HEK293 (cell line): ENCODE data around the gene KDSR.
A peak's percentile ranks its signal among the peaks of the same experiment; 100 is the strongest.

Source experiments
- CTCF ChIA-PET: fragments of 350-600 bp; formaldehyde crosslinking; extraction: SDS; loops from one replicate; lab custom pipeline; 2021; ENCODE audit warnings: antibody characterized with exemption; lab: Yijun Ruan, JAX
- POLR2A ChIA-PET: fragments of 300-600 bp; formaldehyde crosslinking; extraction: SDS; loops from one replicate; lab custom pipeline; 2020; ENCODE audit warnings: antibody characterized with exemption, inconsistent platforms; lab: Yijun Ruan, JAX
- H3K27ac ChIP-seq: fragments of 200-500 bp; sonication (Bioruptor generic); 2 replicates; pipeline ENCODE4 v1.5.1; 2014; ENCODE audit warnings: low read depth, low read length, control low read depth, inconsistent platforms; ENCODE audit errors: extremely low read depth
- H3K36me3 ChIP-seq, 2 experiments: fragments of 200-500 bp in 1 of 2; sonication (Bioruptor generic) in 1 of 2; 1 replicate in 1 of 2; 2 replicates in 1 of 2; pipeline ENCODE4 v1.5.1; 2014 to 2017; ENCODE audit warnings: inconsistent platforms in 2 of 2, low read length in 2 of 2; ENCODE audit not compliant: control insufficient read depth in 2 of 2, insufficient read depth in 1 of 2
- H3K4me1 ChIP-seq: fragments of 200-500 bp; sonication (Bioruptor generic); 2 replicates; pipeline ENCODE4 v1.5.1; 2014; ENCODE audit warnings: mild to moderate bottlenecking, low read length, inconsistent platforms; ENCODE audit not compliant: control insufficient read depth, insufficient read depth
- H3K4me3 ChIP-seq: 2 replicates; pipeline ENCODE4 v1.5.1; 2011; ENCODE audit warnings: low read depth, mild to moderate bottlenecking, control low read depth, low read length, moderate library complexity
- H3K9me3 ChIP-seq: fragments of 200-500 bp; sonication (Bioruptor generic); 2 replicates; pipeline ENCODE4 v1.5.1; 2014; ENCODE audit warnings: low read depth, low read length, inconsistent platforms; ENCODE audit not compliant: control insufficient read depth, insufficient read depth
- CTCF ChIP-seq: fragments of 450-650 bp; formaldehyde crosslinking; IDR thresholded peaks from 2 replicates; pipeline ENCODE4 v1.5.1; 2016; ENCODE audit warnings: missing biosample characterization, missing genetic modification characterization
- PRDM1 ChIP-seq: fragments of 450-650 bp; formaldehyde crosslinking; IDR thresholded peaks from 2 replicates; pipeline ENCODE4; 2016; ENCODE audit warnings: missing biosample characterization, missing genetic modification characterization
- YY1 ChIP-seq: fragments of 450-650 bp; formaldehyde crosslinking; IDR thresholded peaks from 2 replicates; pipeline ENCODE4 v1.5.1; 2018; ENCODE audit warnings: missing biosample characterization, missing genetic modification characterization
- ZBTB21 ChIP-seq: fragments of 450-650 bp; formaldehyde crosslinking; IDR thresholded peaks from 2 replicates; pipeline ENCODE4 v1.5.1; 2017; ENCODE audit warnings: missing biosample characterization, missing genetic modification characterization
- ZNF132 ChIP-seq: fragments of 450-650 bp; formaldehyde crosslinking; IDR thresholded peaks from 2 replicates; pipeline ENCODE4 v1.5.1; 2017; ENCODE audit warnings: missing biosample characterization, missing genetic modification characterization, borderline replicate concordance
- ZNF18 ChIP-seq: fragments of 450-650 bp; formaldehyde crosslinking; IDR thresholded peaks from 2 replicates; pipeline ENCODE4 v1.5.1; 2016; ENCODE audit warnings: missing biosample characterization, missing genetic modification characterization
- ZNF354C ChIP-seq: fragments of 450-650 bp; formaldehyde crosslinking; IDR thresholded peaks from 2 replicates; pipeline ENCODE4 v1.5.1; 2016; ENCODE audit warnings: missing biosample characterization, missing genetic modification characterization, low read depth, borderline replicate concordance
- ZNF629 ChIP-seq: fragments of 450-650 bp; formaldehyde crosslinking; IDR thresholded peaks from 2 replicates; pipeline ENCODE4 v1.5.1; 2017; ENCODE audit warnings: missing biosample characterization, missing genetic modification characterization
- ZNF658 ChIP-seq: fragments of 450-650 bp; formaldehyde crosslinking; IDR thresholded peaks from 2 replicates; pipeline ENCODE4; 2016; ENCODE audit warnings: missing biosample characterization, missing genetic modification characterization
- ZNF843 ChIP-seq: fragments of 450-650 bp; formaldehyde crosslinking; IDR thresholded peaks from 2 replicates; pipeline ENCODE4 v1.5.1; 2016; ENCODE audit warnings: missing biosample characterization, missing genetic modification characterization
- ZXDB ChIP-seq: fragments of 450-650 bp; formaldehyde crosslinking; IDR thresholded peaks from 2 replicates; pipeline ENCODE4 v1.5.1; 2016; ENCODE audit warnings: missing biosample characterization, missing genetic modification characterization
- TF ChIP-seq, protein P1 (sequence below): fragments of 450-650 bp; formaldehyde crosslinking; IDR thresholded peaks from 2 replicates; pipeline ENCODE4 v1.5.1; 2017; ENCODE audit warnings: missing biosample characterization, missing genetic modification characterization
- TF ChIP-seq, protein P2 (sequence below): fragments of 450-650 bp; IDR thresholded peaks from 2 replicates; pipeline ENCODE4 v1.5.1; 2018; ENCODE audit warnings: missing biosample characterization, missing genetic modification characterization

Gene KDSR

GRCh38 chr18:63319383-63320122 is 47.5 kb downstream of the KDSR start, which contains the start of gene BCL2 (continued):
- no peak for TF ChIP-seq ZBTB21 (tag by site-specific recombination)
- TF ChIP-seq ZNF354C (tag by site-specific recombination), result no peak
- no peak for TF ChIP-seq ZNF658 (tag by site-specific recombination)
- TF ChIP-seq ZNF132 (tag by site-specific recombination), result no peak
- TF ChIP-seq PRDM1, result no peak
- TF ChIP-seq ZXDB (tag by site-specific recombination), result peak; percentile 31; the same call in 1 of the 2 replicates
- no peak for TF ChIP-seq ZNF629 (tag by site-specific recombination)
- TF ChIP-seq, all 188 proteins: peak for 11

GRCh38 chr18:63318889-63319382 is 48.1 kb downstream of the KDSR start:
- Histone ChIP-seq H3K9me3 (no peaks in the 10 kb centered on the region), H3K27ac (peak overlapping the region; percentile 88; the same call in 1 of the 2 replicates), H3K36me3 (no peaks in the 10 kb centered on the region), H3K4me1 (peaks cover 23% of the 10 kb centered on the region; the same call in 1 of the 2 replicates), H3K4me3 (peak overlapping the region; percentile 54)
- ChIA-PET POLR2A (interaction anchor here (0.8 kb wide), 1 partner anchor 109 kb away, joined by 3 read pairs; no protein-coding TSS in a partner anchor), CTCF (interaction anchor here (0.7 to 3.2 kb wide), 14 partner anchors 12 to 302 kb away, joined by 3 to 23 read pairs (median 4); no protein-coding TSS in a partner anchor)
- TF ChIP-seq ZNF18 (no peak), CTCF (tag by site-specific recombination) (no peak), YY1 (tag by site-specific recombination) (no peak), ZNF843 (tag by site-specific recombination) (no peak)
- TF ChIP-seq, protein P1, sequence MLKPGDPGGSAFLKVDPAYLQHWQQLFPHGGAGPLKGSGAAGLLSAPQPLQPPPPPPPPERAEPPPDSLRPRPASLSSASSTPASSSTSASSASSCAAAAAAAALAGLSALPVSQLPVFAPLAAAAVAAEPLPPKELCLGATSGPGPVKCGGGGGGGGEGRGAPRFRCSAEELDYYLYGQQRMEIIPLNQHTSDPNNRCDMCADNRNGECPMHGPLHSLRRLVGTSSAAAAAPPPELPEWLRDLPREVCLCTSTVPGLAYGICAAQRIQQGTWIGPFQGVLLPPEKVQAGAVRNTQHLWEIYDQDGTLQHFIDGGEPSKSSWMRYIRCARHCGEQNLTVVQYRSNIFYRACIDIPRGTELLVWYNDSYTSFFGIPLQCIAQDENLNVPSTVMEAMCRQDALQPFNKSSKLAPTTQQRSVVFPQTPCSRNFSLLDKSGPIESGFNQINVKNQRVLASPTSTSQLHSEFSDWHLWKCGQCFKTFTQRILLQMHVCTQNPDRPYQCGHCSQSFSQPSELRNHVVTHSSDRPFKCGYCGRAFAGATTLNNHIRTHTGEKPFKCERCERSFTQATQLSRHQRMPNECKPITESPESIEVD (tag by site-specific recombination), result peak; percentile 29; the same call in 1 of the 2 replicates
- TF ChIP-seq, protein P2, sequence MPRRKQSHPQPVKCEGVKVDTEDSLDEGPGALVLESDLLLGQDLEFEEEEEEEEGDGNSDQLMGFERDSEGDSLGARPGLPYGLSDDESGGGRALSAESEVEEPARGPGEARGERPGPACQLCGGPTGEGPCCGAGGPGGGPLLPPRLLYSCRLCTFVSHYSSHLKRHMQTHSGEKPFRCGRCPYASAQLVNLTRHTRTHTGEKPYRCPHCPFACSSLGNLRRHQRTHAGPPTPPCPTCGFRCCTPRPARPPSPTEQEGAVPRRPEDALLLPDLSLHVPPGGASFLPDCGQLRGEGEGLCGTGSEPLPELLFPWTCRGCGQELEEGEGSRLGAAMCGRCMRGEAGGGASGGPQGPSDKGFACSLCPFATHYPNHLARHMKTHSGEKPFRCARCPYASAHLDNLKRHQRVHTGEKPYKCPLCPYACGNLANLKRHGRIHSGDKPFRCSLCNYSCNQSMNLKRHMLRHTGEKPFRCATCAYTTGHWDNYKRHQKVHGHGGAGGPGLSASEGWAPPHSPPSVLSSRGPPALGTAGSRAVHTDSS (tag by site-specific recombination), result no peak
